GM21367 (cell line): ENCODE data around the gene MAP3K14.

ENCODE experiments used
- ATAC-seq: cut with Tn5 transposase; IDR thresholded peaks from one replicate; pipeline ENCODE4 v1.9.1; 2021; ENCODE audit not compliant: unreplicated experiment

MAP3K14 gene

DNA sequence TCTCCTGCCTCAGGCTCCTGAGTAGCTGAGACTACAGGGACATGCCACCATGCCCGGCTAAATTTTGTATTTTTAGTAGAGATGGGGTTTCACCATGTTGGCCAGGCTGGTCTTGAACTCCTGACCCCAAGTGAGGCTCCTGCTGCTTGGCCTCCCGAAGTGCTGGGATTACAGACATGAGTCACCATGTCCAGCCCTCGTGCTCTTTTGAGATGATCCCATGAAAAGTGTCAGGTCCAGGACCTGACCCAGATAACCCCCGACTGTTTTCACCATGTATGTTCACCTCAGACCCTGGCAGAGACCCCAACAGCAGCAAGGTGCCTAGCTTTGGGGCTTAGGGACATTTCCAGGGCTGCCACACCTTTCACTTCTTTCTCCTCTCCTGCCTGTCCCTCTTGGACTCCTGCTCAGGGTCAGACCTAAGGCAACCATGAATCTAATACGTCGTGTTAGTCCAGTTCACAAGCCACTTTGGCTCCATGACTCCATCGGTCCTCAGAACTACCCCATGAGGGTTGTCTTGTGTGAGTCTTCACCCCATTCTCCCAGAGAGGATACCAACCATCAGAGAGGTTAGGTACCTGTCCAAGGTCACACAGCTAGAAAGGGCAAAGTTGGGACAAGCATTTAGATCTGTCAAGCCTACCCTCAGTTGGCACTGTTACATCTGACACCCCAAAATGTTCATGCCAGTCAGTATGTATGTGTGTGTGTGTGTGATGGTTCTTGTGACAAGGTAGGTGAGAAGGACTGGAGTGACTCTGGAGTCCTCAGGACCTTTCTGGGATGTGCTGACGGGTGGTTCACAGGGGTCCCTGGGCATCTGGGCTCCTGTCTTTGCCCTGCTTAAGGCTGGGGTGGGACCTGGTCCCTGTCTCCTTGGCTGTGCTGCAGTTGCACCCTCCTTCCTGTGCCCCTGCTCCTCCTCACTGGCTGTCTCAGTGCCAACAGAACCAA is 23.1 kb upstream of the MAP3K14 start:
- ATAC-seq = no peak

DNA sequence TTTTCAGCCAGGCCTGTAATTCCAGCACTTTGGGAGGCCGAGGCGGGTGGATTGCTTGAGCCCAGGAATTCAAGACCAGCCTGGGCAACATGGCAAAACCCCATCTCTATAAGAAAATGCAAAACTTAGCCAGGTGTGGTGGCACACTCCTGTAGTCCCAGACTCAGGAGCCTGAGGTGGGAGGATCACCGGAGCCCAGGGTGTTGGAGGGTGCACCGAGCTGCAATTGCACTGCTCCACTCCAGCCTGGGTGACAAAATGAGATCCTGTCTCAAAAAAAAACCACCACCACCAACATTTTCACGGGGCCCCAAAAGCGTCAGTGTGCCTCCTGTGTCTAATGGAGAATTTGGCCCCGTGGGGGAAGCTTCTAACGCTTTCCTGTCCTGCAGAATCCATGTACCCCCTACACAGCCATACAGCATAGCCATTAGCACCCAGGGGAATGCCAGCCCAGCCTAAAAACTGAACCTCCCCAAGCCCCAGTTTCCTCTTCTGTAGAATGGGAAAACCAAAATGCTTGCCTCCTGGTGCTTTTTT is 22.2 kb upstream of the MAP3K14 start:
- ATAC-seq = no peak

- ATAC-seq = no peak
Measured at GRCh38 chr17:45338023-45338781, 21.4 kb upstream of the MAP3K14 start.

- no peak for ATAC-seq
Measured at GRCh38 chr17:45336390-45337182, 19.8 kb upstream of the MAP3K14 start.

DNA sequence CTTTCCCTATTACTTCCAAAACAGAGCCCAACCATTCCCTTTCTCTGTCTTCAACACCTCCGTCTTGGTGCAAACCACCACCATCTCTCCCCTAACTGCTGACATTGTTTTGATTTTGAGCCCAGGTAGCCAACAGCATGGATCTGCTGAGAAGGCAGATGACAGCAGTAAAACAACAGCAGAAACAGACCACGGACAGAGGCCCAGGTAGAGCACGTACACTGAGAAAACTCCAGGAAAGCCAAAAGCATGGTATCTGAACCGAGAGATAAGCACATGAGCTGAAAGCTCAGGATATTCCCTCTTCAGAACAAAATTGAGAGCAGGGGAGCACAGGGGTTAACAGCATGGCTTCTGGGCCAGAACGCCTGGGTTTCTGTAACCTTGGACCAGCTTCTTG is 18.9 kb upstream of the MAP3K14 start:
- no peak for ATAC-seq

GRCh38 chr17:45334701-45335677 is 18.2 kb upstream of the MAP3K14 start:
- no peak for ATAC-seq

DNA sequence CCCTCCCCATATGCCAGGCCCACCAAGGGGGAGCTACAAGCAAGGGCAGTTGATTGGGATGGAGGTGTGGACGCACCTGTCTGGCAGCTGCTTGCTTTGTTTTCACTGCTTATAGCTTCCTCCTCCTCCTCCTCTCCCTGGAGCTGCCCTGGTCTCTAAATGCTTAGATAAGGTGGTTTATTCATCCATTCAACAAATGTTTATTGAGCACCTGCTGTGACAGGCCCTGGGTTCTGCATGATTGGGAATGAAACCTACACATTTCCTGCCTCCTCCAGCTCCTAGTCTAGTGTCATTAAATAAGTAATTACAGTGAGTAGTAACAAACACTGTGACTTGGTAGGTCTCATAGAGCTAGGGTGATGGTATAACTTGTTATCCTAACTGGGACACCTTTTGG is 17.4 kb upstream of the MAP3K14 start:
- no peak for ATAC-seq

- ATAC-seq = no peak
Measured at GRCh38 chr17:45333702-45334092, 16.9 kb upstream of the MAP3K14 start.

- no peak for ATAC-seq
Measured at GRCh38 chr17:45332989-45333701, 16.3 kb upstream of the MAP3K14 start.

DNA sequence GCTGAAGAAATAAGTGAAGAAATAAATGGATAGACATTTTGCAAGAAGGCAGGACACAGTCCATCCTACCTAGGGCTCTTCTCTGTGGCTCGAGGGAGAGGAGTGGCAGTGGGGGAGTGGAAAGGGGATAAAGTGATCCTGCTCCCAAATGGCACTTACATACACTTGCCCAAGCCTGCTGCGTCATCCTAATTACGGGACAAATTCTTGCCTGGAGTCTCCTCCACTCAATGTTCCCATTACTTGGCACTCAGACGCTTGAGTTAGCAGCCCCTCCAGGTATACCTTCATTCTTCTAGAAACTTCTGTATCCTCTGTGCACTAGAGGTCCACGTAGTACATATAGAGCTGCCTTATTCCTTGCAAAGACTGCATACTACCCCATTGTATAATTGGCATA is 15.7 kb upstream of the MAP3K14 start:
- ATAC-seq = no peak

GRCh38 chr17:45326626-45327025 is 9.8 kb upstream of the MAP3K14 start:
- ATAC-seq = no peak

DNA sequence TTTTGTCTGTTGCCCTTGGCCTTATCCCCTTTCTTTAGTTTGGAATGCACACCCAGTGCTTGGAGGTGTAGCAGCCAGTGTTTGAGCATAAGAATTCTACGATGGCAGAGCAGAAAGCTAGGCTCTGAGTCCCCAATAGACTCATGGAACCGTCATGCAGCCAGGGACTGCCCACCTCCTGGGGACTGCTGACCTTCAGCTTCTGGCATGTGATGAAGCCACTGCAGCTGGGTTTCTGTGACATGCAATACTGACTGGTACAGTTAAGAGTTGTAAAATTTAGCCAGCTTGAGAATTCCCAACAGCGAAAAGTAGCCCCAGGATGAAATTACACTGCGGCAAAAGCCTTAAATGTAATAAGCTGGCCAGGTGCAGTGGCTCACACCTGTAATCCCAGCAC is 9.0 kb upstream of the MAP3K14 start:
- no peak for ATAC-seq

- no peak for ATAC-seq
Measured at GRCh38 chr17:45324336-45324735, 7.5 kb upstream of the MAP3K14 start.

DNA sequence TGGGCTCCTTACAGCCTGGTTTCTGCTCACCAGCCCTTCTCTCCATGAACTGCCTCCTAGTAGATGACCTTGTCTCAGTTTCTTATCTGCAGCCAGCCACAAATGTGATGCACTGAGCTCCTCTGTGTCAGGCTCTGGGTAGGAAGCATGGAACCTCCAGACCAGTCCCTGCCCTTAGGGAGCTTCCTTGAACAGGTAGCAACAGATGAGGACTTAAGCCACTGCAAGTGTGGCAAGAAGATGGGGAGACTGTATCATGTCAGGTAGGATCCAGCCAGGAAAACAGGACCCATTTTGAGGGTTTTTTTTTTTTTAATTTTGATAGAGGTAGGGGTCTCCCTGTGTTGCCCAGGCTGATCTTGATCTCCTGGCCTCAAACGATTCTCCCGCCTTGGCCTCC is 5.3 kb upstream of the MAP3K14 start:
- no peak for ATAC-seq

GRCh38 chr17:45320931-45321461 is 4.2 kb upstream of the MAP3K14 start:
- ATAC-seq = no peak

- ATAC-seq = no peak
Measured at GRCh38 chr17:45320349-45320930, 3.6 kb upstream of the MAP3K14 start.

DNA sequence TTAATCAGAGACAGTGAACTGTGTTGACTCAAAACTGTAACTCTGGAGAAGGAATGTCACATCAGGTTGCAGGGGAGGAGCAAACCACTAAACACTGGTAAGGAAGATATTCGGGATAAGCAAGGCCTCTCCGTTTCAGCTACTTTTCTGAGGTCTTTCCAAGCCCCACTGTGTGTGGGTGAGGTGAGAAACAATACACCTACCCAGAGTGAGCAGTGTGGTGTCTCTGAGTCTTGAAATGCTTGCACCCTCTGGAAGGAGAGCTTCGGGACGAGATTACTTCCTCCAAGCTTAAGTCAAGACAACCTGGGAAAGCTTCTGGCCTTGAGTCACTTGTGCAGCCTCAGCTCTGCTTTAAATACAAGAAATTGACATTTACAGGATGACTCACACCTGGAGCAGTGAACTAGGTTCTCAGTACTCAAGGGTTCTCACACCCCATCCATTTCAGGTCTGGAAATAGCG is 2.5 kb upstream of the MAP3K14 start:
- no peak for ATAC-seq

DNA sequence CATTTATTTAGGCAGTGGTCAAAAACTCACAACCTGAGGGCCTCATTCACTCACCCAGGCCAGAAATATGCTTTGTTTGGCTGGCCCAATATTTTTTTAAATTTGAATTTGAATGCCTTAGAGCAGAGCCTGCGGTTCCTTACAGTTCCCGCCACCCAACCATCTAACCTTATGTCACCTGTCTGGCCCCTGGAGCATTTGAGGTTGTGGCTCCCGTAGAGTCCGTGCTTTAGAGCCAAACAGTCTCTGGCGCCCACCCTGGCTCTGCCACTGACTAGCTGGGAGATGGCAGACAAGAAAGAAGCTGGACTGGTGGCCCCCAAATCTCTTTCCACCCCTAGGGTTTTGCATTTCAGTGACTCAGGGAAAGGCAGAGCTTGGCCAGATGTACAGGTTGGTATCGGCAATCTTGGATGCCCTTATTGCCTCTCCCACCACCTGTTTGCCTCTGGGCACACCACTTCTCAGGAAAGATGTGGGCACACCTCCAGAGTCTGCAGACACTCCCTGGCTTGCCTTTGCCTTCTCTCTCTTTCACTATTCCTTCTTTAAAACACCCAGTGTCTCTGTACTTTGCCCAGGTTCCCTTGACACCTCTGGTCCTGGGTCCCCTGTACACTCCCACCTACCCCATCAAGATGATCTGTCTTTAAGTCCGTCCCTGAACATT is 1.9 kb upstream of the MAP3K14 start:
- no peak for ATAC-seq
